HepG2 (cell line): ENCODE results near the gene IGFBP5. TPM values are rescaled to one million over a fixed set of nuclear protein-coding genes. Genes with fewer than 3 reads are reported as not detected.

ENCODE experiments used
- EED ChIP-seq: sonication (generic); formaldehyde crosslinking; IDR thresholded peaks from 2 replicates; pipeline ENCODE4 v1.5.0; 2020; ENCODE audit warnings: mild to moderate bottlenecking, missing genetic modification reagents
- GATA4 ChIP-seq: sonication (generic); IDR thresholded peaks from 2 replicates; pipeline ENCODE4 v1.6.1; 2016; ENCODE audit warnings: antibody characterized with exemption, low read depth, borderline replicate concordance
- KDM1A ChIP-seq: IDR thresholded peaks from 2 replicates; pipeline ENCODE4 v1.6.1; 2016; ENCODE audit warnings: missing compliant biosample characterization
- MAFF ChIP-seq: IDR thresholded peaks from 2 replicates; pipeline ENCODE4 v1.6.1; 2011; ENCODE audit warnings: low read depth, low read length, improper control_type of control experiment
- NR2C2 ChIP-seq: sonication (generic); formaldehyde crosslinking; IDR thresholded peaks from 2 replicates; pipeline ENCODE4 v1.4.0; 2020; ENCODE audit warnings: missing genetic modification reagents, mild to moderate bottlenecking, moderate library complexity, borderline replicate concordance
- RBM22 ChIP-seq: fragments of 200-400 bp; formaldehyde crosslinking; optimal IDR thresholded peaks from 2 replicates; pipeline ENCODE3; 2017; ENCODE audit warnings: mild to moderate bottlenecking, low read length, moderate library complexity
- SALL1 ChIP-seq: sonication (generic); formaldehyde crosslinking; IDR thresholded peaks from 2 replicates; pipeline ENCODE4 v1.8.0; 2022; ENCODE audit warnings: mild to moderate bottlenecking, missing genetic modification reagents
- SALL2 ChIP-seq: sonication (generic); formaldehyde crosslinking; IDR thresholded peaks from 2 replicates; pipeline ENCODE4 v1.8.1; 2023; ENCODE audit warnings: mild to moderate bottlenecking, missing genetic modification reagents, inconsistent platforms
- SNAI1 ChIP-seq: sonication (generic); formaldehyde crosslinking; IDR thresholded peaks from 2 replicates; pipeline ENCODE4 v1.5.0; 2020; ENCODE audit warnings: mild to moderate bottlenecking, missing genetic modification reagents, borderline replicate concordance
- TOE1 ChIP-seq: sonication (generic); formaldehyde crosslinking; IDR thresholded peaks from 2 replicates; pipeline ENCODE4 v1.4.0; 2020; ENCODE audit warnings: mild to moderate bottlenecking, missing genetic modification reagents
- ZC3H13 ChIP-seq: sonication (generic); formaldehyde crosslinking; IDR thresholded peaks from 2 replicates; pipeline ENCODE4 v1.8.1; 2023; ENCODE audit warnings: mild to moderate bottlenecking, missing genetic modification reagents, moderate library complexity
- ZFP37 ChIP-seq: sonication (generic); formaldehyde crosslinking; IDR thresholded peaks from 2 replicates; pipeline ENCODE4 v1.4.0; 2020; ENCODE audit warnings: missing genetic modification reagents, borderline replicate concordance
- ZFP90 ChIP-seq: sonication (generic); formaldehyde crosslinking; IDR thresholded peaks from 2 replicates; pipeline ENCODE4 v1.8.0; 2022; ENCODE audit warnings: missing genetic modification reagents, mild to moderate bottlenecking, inconsistent platforms, borderline replicate concordance
- ZNF329 ChIP-seq: sonication (generic); formaldehyde crosslinking; IDR thresholded peaks from 2 replicates; pipeline ENCODE4 v1.9.0; 2021; ENCODE audit warnings: low read depth, mild to moderate bottlenecking, missing genetic modification reagents
- ZNF788 ChIP-seq: sonication (generic); formaldehyde crosslinking; IDR thresholded peaks from 2 replicates; pipeline ENCODE4 v1.5.0; 2020; ENCODE audit warnings: mild to moderate bottlenecking, missing genetic modification reagents, borderline replicate concordance
- polyA plus RNA-seq, 8 experiments: library from polyadenylated mRNA; depleted of rRNA in 3 of 8; stranded (reverse) in 7 of 8; unstranded in 1 of 8; fragments of >200 nt; fragmentation: Illumina TruSeq in 4 of 8; extraction: Trizol in 4 of 8; gene quantifications; 2 replicates each; pipeline versions ENCODE4 v1.2.1 to v1.2.3, GENCODE V29; 2011 to 2016; ENCODE audit warnings: low read depth in 4 of 8, missing spikeins in 1 of 8, mixed read lengths in 1 of 8; ENCODE audit not compliant: insufficient read depth in 1 of 8
- total RNA-seq, 5 experiments: library from RNA; depleted of rRNA; stranded (reverse); fragments of >200 nt; fragmentation: Illumina TruSeq; extraction: Trizol; gene quantifications; 2 replicates each; pipeline ENCODE4 v1.2.3, GENCODE V29; 2016; ENCODE audit warnings: low read depth in 1 of 5
- TF ChIP-seq, protein P1 (sequence below): sonication (generic); formaldehyde crosslinking; IDR thresholded peaks from 2 replicates; pipeline ENCODE4 v1.5.0; 2020; ENCODE audit warnings: missing genetic modification reagents, mild to moderate bottlenecking, borderline replicate concordance
- TF ChIP-seq, protein P2 (sequence below): sonication (generic); formaldehyde crosslinking; IDR thresholded peaks from 2 replicates; pipeline ENCODE4 v1.4.0; 2020; ENCODE audit warnings: mild to moderate bottlenecking, missing genetic modification reagents
- TF ChIP-seq, protein P3 (sequence below): sonication (generic); formaldehyde crosslinking; IDR thresholded peaks from 2 replicates; pipeline ENCODE4 v1.4.0; 2020; ENCODE audit warnings: mild to moderate bottlenecking, missing genetic modification reagents, borderline replicate concordance
- TF ChIP-seq, protein P4 (sequence below): fragments of 450-650 bp; IDR thresholded peaks from 2 replicates; pipeline ENCODE4 v1.6.1; 2017; ENCODE audit warnings: mild to moderate bottlenecking
- TF ChIP-seq, protein P5 (sequence below): sonication (generic); formaldehyde crosslinking; IDR thresholded peaks from 2 replicates; pipeline ENCODE4 v1.5.0; 2020; ENCODE audit warnings: missing genetic modification reagents

IGFBP5 gene
- total and polyA plus RNA-seq, 2 of the 13 experiments (the other 11 are each of a cell fraction or from before 2014, with no cell fraction given): 0.15 TPM; not detected in 1

DNA sequence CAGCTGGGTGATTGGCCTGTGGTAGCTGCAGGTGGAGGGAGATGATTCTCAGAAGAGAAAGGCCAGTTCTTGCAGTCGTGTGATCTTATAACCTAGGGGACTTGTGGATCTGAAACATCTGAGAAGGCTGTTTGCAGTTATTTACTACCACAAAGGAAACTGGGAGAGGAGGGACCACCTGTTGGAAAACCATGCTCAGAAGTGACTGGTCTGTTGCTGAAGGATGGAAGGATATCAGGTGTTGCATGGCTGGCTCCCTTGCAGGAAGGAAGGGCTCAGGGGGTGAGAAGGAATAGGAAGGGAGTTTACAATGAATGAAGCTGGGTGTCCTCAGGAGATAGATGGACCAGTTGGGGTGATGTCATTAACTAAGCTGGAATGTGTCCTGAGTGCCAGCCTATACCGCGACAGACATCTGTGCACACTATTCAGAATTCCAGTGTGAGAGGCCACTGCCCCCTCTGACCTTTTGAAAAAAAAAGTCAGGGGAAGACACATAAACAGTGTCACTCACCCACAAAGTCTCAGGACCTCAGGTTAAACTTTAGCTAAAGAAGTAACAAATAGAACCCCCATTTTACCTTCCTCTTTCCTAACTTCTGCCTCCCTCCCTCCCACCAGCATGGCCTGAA lies 44.6 kb downstream of the IGFBP5 start (continued):
- TF ChIP-seq, protein P1, sequence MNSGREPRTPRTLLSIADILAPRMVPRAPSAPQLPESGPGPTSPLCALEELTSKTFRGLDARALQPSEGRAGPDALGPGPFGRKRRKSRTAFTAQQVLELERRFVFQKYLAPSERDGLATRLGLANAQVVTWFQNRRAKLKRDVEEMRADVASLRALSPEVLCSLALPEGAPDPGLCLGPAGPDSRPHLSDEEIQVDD (CRISPR knock-in tag): no peak
- TF ChIP-seq, protein P2, sequence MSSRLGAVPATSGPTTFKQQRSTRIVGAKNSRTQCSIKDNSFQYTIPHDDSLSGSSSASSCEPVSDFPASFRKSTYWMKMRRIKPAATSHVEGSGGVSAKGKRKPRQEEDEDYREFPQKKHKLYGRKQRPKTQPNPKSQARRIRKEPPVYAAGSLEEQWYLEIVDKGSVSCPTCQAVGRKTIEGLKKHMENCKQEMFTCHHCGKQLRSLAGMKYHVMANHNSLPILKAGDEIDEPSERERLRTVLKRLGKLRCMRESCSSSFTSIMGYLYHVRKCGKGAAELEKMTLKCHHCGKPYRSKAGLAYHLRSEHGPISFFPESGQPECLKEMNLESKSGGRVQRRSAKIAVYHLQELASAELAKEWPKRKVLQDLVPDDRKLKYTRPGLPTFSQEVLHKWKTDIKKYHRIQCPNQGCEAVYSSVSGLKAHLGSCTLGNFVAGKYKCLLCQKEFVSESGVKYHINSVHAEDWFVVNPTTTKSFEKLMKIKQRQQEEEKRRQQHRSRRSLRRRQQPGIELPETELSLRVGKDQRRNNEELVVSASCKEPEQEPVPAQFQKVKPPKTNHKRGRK (CRISPR knock-in tag): no peak
- TF ChIP-seq ZNF788 (peak; percentile 35; the same call in 1 of the 2 replicates), GATA4 (no peak), KDM1A (no peak), ZNF329 (CRISPR knock-in tag) (no peak), TOE1 (CRISPR knock-in tag) (no peak), SALL1 (CRISPR knock-in tag) (peak; percentile 67), ZC3H13 (no peak), RBM22 (no peak), EED (no peak), ZFP90 (CRISPR knock-in tag) (no peak), SALL2 (CRISPR knock-in tag) (no peak), NR2C2 (no peak), ZFP37 (CRISPR knock-in tag) (no peak), MAFF (no peak), SNAI1 (no peak)
- TF ChIP-seq, protein P3, sequence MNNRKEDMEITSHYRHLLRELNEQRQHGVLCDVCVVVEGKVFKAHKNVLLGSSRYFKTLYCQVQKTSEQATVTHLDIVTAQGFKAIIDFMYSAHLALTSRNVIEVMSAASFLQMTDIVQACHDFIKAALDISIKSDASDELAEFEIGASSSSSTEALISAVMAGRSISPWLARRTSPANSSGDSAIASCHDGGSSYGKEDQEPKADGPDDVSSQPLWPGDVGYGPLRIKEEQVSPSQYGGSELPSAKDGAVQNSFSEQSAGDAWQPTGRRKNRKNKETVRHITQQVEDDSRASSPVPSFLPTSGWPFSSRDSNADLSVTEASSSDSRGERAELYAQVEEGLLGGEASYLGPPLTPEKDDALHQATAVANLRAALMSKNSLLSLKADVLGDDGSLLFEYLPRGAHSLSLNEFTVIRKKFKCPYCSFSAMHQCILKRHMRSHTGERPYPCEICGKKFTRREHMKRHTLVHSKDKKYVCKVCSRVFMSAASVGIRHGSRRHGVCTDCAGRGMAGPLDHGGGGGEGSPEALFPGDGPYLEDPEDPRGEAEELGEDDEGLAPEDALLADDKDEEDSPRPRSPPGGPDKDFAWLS: no peak
- TF ChIP-seq, protein P4, sequence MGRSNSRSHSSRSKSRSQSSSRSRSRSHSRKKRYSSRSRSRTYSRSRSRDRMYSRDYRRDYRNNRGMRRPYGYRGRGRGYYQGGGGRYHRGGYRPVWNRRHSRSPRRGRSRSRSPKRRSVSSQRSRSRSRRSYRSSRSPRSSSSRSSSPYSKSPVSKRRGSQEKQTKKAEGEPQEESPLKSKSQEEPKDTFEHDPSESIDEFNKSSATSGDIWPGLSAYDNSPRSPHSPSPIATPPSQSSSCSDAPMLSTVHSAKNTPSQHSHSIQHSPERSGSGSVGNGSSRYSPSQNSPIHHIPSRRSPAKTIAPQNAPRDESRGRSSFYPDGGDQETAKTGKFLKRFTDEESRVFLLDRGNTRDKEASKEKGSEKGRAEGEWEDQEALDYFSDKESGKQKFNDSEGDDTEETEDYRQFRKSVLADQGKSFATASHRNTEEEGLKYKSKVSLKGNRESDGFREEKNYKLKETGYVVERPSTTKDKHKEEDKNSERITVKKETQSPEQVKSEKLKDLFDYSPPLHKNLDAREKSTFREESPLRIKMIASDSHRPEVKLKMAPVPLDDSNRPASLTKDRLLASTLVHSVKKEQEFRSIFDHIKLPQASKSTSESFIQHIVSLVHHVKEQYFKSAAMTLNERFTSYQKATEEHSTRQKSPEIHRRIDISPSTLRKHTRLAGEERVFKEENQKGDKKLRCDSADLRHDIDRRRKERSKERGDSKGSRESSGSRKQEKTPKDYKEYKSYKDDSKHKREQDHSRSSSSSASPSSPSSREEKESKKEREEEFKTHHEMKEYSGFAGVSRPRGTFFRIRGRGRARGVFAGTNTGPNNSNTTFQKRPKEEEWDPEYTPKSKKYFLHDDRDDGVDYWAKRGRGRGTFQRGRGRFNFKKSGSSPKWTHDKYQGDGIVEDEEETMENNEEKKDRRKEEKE: no peak
- TF ChIP-seq, protein P5, sequence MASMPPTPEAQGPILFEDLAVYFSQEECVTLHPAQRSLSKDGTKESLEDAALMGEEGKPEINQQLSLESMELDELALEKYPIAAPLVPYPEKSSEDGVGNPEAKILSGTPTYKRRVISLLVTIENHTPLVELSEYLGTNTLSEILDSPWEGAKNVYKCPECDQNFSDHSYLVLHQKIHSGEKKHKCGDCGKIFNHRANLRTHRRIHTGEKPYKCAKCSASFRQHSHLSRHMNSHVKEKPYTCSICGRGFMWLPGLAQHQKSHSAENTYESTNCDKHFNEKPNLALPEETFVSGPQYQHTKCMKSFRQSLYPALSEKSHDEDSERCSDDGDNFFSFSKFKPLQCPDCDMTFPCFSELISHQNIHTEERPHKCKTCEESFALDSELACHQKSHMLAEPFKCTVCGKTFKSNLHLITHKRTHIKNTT (CRISPR knock-in tag): no peak
